Measurements from ENCODE around the gene SANBR.
"Not testable (repeated sequence)": the region's sequence is repeated elsewhere in the genome, so short reads cannot be mapped to it uniquely, and the experiment has no call there.

The SANBR gene

DNA sequence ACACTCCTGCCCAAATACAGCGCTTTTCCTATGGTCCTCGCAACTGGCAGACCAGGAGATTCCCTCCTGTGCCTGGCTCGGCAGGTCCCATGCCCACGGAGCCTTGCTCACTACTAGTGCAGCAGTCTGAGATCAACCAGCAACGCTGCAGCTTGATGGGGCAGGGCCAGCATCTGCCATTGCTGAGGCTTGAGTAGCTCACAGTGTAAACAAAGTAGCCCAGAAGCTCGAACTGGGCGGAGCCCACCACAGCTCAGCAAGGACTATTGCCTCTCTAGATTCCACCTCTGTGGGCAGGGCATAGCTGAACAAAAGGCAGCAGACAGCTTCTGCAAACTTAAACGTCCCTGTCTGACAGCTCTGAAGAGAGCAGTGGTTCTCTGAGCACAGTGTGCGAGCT is 31.1 kb upstream of the SANBR start:
- not testable (repeated sequence) for H3K4me3 ChIP-seq (ENCODE audit: extremely low read depth, insufficient read depth, low read length, poor library complexity, severe bottlenecking); H3K4me1 ChIP-seq (ENCODE audit: control insufficient read depth, insufficient read depth, low read length, poor library complexity, severe bottlenecking); H3K27ac ChIP-seq (ENCODE audit: low read depth, low read length, severe bottlenecking); H3K9me3 ChIP-seq (ENCODE audit: control insufficient read depth, low read length)
- WGBS, 2 experiments (ENCODE audit: insufficient coverage in 2 of 2) = 91 to 94% methylated on average over 8 to 9 of the region's 9 CpGs
- peaks cover 51% of the 10 kb centered on the region for H3K36me3 ChIP-seq (ENCODE audit: control insufficient read depth, insufficient read depth, low read length)

DNA sequence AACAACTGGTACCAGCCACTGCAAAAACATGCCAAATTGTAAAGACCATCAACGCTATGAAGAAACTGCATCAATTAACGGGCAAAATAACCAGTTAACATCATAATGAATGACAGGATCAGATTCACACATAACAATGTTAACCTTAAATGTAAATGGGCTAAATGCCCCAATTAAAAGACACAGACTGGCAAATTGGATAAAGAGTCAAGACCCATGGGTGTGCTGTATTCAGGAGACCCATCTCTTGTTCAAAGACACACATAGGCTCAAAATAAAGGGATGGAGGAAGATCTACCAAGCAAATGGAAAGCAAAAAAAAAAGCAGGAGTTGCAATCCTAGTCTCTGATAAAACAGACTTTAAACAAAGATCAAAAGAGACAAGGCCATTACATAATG is 29.0 kb upstream of the SANBR start:
- not testable (repeated sequence) for H3K9me3 ChIP-seq (ENCODE audit: control insufficient read depth, low read length); H3K27ac ChIP-seq (ENCODE audit: low read depth, low read length, severe bottlenecking); H3K4me1 ChIP-seq (ENCODE audit: control insufficient read depth, insufficient read depth, low read length, poor library complexity, severe bottlenecking); H3K4me3 ChIP-seq (ENCODE audit: extremely low read depth, insufficient read depth, low read length, poor library complexity, severe bottlenecking)
- 85 to 100% methylated on average over 2 of the region's 2 CpGs for WGBS, 2 experiments (ENCODE audit: insufficient coverage in 2 of 2)
- peaks cover 40% of the 10 kb centered on the region for H3K36me3 ChIP-seq (ENCODE audit: control insufficient read depth, insufficient read depth, low read length)

DNA sequence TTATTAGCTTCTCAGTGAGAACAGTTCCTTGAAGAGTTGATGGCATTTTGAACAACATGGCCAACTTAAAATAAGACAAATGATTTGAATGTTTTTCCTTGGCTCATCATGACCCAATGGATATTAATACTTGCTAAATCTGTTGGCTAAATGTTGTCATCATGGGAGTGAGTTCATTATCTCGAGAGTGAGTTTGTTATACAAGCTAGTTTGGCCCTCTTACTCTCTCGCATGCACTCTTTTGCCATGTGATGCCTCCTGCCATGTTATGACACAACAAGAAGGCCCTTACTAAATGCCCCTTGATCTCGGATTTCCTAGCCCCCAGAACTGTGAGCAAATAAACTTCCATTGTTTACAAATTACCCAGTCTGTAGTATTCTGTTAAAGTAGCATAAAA is 22.9 kb upstream of the SANBR start:
- WGBS, 2 experiments (ENCODE audit: insufficient coverage in 2 of 2) = 94% methylated on average over 2 of the region's 3 CpGs; no CpG with 5 or more reads in 1 of the 2 experiments
- H3K27ac ChIP-seq (ENCODE audit: low read depth, low read length, severe bottlenecking) = no peak overlapping the region
- no peak overlapping the region for H3K4me3 ChIP-seq (ENCODE audit: extremely low read depth, insufficient read depth, low read length, poor library complexity, severe bottlenecking)

DNA sequence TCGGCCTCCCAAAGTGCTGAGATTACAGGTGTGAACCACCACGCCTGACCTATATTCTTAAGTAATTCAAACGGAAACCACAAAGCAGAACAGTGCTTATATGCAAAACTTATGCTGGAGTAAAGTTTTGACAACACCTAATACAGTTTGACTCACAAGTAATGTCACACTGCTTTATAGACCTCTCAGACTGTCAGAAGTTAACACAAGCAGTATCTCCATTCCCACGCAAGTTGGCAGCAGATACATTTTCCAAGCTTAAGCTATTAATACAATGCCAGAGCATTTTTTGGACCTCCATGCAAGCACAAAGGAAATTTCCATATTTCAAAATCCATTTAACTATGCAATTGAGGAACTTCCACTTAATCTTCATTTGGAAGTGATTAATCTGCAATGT is 21.0 kb upstream of the SANBR start:
- Histone ChIP-seq H3K27ac (ENCODE audit: low read depth, low read length, severe bottlenecking) (no peak overlapping the region), H3K9me3 (ENCODE audit: control insufficient read depth, low read length) (no peaks in the 10 kb centered on the region), H3K36me3 (ENCODE audit: control insufficient read depth, insufficient read depth, low read length) (peaks cover 48% of the 10 kb centered on the region), H3K4me1 (ENCODE audit: control insufficient read depth, insufficient read depth, low read length, poor library complexity, severe bottlenecking) (no peaks in the 10 kb centered on the region), H3K4me3 (ENCODE audit: extremely low read depth, insufficient read depth, low read length, poor library complexity, severe bottlenecking) (no peak overlapping the region)
- 90 to 100% methylated on average over 2 to 4 of the region's 4 CpGs for WGBS, 2 experiments (ENCODE audit: insufficient coverage in 2 of 2)

More for the DNA sequence above, 22.9 kb upstream of the SANBR start:
- no peaks in the 10 kb centered on the region for H3K9me3 ChIP-seq (ENCODE audit: control insufficient read depth, low read length)
- no peaks in the 10 kb centered on the region for H3K4me1 ChIP-seq (ENCODE audit: control insufficient read depth, insufficient read depth, low read length, poor library complexity, severe bottlenecking)
- peaks cover 40% of the 10 kb centered on the region for H3K36me3 ChIP-seq (ENCODE audit: control insufficient read depth, insufficient read depth, low read length)

DNA sequence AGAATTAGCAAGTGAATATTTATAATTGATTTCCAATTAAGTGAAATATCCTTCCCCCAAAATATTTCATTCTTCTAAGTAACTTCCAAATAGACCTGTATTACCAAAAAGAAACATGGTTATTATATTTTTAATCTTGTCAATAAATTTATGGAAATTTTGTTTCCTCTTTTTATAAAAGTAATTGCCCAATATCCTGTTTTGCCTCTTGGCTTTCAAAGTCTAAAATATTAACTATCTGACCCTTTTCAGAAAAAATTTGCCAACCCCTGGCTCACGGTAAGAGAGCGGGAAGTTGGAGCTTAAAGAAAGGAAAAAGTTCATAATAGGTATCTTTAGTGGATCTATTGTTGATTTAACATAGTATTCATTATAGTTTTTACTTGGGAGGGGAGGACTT is 20.4 kb upstream of the SANBR start:
- 94% methylated on average over 2 of the region's 2 CpGs; no CpG with 5 or more reads in 1 of the 2 experiments for WGBS, 2 experiments (ENCODE audit: insufficient coverage in 2 of 2)
- Histone ChIP-seq H3K4me1 (ENCODE audit: control insufficient read depth, insufficient read depth, low read length, poor library complexity, severe bottlenecking) (no peaks in the 10 kb centered on the region), H3K27ac (ENCODE audit: low read depth, low read length, severe bottlenecking) (no peak overlapping the region), H3K36me3 (ENCODE audit: control insufficient read depth, insufficient read depth, low read length) (peaks cover 52% of the 10 kb centered on the region), H3K4me3 (ENCODE audit: extremely low read depth, insufficient read depth, low read length, poor library complexity, severe bottlenecking) (no peak overlapping the region), H3K9me3 (ENCODE audit: control insufficient read depth, low read length) (no peaks in the 10 kb centered on the region)

DNA sequence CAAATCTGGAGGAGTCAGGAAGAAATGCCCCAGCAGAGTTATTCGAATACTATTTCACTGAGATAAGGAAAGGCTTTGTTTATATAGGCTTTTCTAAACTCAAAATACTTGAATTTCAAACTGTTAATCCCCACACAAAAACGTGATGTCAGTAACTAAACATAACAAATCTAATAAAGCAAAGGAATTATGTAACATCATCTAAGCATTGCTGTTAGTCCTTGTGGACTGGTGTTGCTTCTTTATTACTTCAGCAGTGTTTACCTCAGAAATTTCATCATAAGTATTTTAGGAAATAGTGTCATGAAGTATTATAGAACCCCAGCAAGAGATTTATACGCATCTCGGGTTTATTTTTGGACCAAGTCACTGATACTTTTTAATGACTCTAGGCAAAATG is 19.7 kb upstream of the SANBR start:
- 100% methylated on average over 2 of the region's 4 CpGs; no CpG with 5 or more reads in 1 of the 2 experiments for WGBS, 2 experiments (ENCODE audit: insufficient coverage in 2 of 2)
- H3K36me3 ChIP-seq (ENCODE audit: control insufficient read depth, insufficient read depth, low read length) = peaks cover 49% of the 10 kb centered on the region

DNA sequence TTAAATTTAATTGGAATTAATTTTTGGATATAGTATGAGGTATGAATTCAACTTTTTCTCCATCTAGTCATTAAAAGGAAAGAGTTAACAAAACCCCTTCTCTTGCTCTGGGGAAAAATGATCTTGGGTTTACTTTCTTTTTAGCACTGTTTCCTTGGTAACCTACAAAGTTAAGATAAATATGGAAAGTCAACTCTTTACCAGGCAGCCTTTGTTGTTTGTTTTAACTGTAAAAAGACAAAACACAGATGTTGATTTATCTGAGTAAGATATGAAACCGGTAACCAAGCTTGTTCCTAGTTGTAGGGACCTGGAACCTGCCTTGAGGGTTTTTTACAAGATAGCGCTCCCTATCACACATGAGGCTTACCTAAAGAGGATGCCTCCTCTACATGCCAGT is 10.1 kb upstream of the SANBR start:
- no peak overlapping the region for H3K27ac ChIP-seq (ENCODE audit: low read depth, low read length, severe bottlenecking)
- H3K36me3 ChIP-seq (ENCODE audit: control insufficient read depth, insufficient read depth, low read length) = peaks cover 26% of the 10 kb centered on the region
- no peaks in the 10 kb centered on the region for H3K9me3 ChIP-seq (ENCODE audit: control insufficient read depth, low read length)
- H3K4me1 ChIP-seq (ENCODE audit: control insufficient read depth, insufficient read depth, low read length, poor library complexity, severe bottlenecking) = no peaks in the 10 kb centered on the region
- 85 to 94% methylated on average over 2 of the region's 2 CpGs for whole genome bisulfite sequencing, 2 experiments (ENCODE audit: insufficient coverage in 2 of 2)
- H3K4me3 ChIP-seq (ENCODE audit: extremely low read depth, insufficient read depth, low read length, poor library complexity, severe bottlenecking) = no peak overlapping the region

More for the DNA sequence above, 19.7 kb upstream of the SANBR start:
- no peak overlapping the region for H3K4me3 ChIP-seq (ENCODE audit: extremely low read depth, insufficient read depth, low read length, poor library complexity, severe bottlenecking)
- H3K9me3 ChIP-seq (ENCODE audit: control insufficient read depth, low read length) = no peaks in the 10 kb centered on the region
- no peak overlapping the region for H3K27ac ChIP-seq (ENCODE audit: low read depth, low read length, severe bottlenecking)
- H3K4me1 ChIP-seq (ENCODE audit: control insufficient read depth, insufficient read depth, low read length, poor library complexity, severe bottlenecking) = no peaks in the 10 kb centered on the region

DNA sequence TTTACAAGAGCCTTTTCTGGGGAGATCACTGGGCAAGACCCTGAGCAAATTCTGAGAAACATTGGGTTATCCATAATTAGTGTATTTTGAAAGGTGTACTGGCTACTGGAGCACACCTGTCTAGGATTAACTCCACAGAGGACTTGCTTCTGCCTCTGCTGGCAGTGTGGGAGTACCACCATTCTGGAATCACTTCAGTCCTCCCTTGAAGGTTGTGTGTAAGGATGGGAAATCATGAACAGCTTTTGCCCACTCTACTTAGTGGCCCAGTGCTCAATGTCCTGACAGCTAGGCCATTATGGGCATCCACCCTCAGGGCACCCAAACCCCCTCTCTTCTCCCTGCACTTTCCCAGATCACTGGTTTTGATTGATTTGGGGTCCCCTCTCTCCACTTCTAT is 8.1 kb upstream of the SANBR start:
- no peak overlapping the region for H3K27ac ChIP-seq (ENCODE audit: low read depth, low read length, severe bottlenecking)
- H3K9me3 ChIP-seq (ENCODE audit: control insufficient read depth, low read length) = no peaks in the 10 kb centered on the region
- no peaks in the 10 kb centered on the region for H3K4me1 ChIP-seq (ENCODE audit: control insufficient read depth, insufficient read depth, low read length, poor library complexity, severe bottlenecking)
- no peak overlapping the region for H3K4me3 ChIP-seq (ENCODE audit: extremely low read depth, insufficient read depth, low read length, poor library complexity, severe bottlenecking)
- H3K36me3 ChIP-seq (ENCODE audit: control insufficient read depth, insufficient read depth, low read length) = peaks cover 20% of the 10 kb centered on the region

DNA sequence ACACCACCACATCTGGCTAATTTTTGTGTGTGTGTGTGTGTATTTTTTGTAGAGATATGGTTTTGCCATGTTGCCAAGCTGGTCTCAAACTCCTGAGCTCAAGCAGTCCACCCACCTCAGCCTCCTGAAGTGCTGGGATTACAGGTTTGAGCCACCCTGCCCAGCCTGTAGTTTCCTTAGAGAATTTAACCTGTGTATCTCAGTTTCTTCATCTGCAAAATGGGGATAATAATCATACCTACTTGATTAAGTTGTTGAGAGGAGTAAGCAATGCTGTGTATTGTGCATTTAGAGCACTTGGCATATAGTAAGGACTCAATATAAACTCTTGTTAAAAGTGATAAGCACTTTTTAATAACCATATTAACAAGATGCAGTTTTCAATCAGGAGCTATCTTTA is 6.3 kb upstream of the SANBR start:
- no peak overlapping the region for H3K4me3 ChIP-seq (ENCODE audit: extremely low read depth, insufficient read depth, low read length, poor library complexity, severe bottlenecking)
- H3K9me3 ChIP-seq (ENCODE audit: control insufficient read depth, low read length) = no peaks in the 10 kb centered on the region
- H3K27ac ChIP-seq (ENCODE audit: low read depth, low read length, severe bottlenecking) = no peak overlapping the region
- H3K36me3 ChIP-seq (ENCODE audit: control insufficient read depth, insufficient read depth, low read length) = peaks cover 12% of the 10 kb centered on the region
- no peaks in the 10 kb centered on the region for H3K4me1 ChIP-seq (ENCODE audit: control insufficient read depth, insufficient read depth, low read length, poor library complexity, severe bottlenecking)

DNA sequence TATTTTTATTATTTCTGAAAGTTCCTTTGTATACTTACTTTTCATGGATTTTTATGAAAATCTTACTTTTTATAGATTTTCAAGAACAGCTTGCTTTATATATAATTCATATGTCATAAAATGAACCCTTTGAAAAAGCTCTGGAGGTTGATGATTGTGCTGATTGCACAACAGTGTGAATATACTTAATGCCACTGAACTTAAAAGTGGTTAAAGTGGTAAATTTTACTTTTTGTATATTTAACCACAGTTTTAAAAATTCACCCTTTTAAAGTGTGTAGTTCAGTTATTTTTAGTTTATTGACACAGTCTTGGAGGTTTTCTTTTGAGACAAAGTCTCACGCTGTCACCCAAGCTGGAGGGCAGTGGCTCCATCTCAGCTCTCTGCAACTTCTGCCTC is 8.4 kb downstream of the SANBR start:
- H3K36me3 ChIP-seq (ENCODE audit: control insufficient read depth, insufficient read depth, low read length) = peaks cover 79% of the 10 kb centered on the region
- WGBS, 2 experiments (ENCODE audit: insufficient coverage in 2 of 2) = 83 to 100% methylated on average over 1 of the region's 1 CpG
- H3K9me3 ChIP-seq (ENCODE audit: control insufficient read depth, low read length) = no peaks in the 10 kb centered on the region
- no peak overlapping the region for H3K27ac ChIP-seq (ENCODE audit: low read depth, low read length, severe bottlenecking)
- no peak overlapping the region for H3K4me3 ChIP-seq (ENCODE audit: extremely low read depth, insufficient read depth, low read length, poor library complexity, severe bottlenecking)
- no peaks in the 10 kb centered on the region for H3K4me1 ChIP-seq (ENCODE audit: control insufficient read depth, insufficient read depth, low read length, poor library complexity, severe bottlenecking)

DNA sequence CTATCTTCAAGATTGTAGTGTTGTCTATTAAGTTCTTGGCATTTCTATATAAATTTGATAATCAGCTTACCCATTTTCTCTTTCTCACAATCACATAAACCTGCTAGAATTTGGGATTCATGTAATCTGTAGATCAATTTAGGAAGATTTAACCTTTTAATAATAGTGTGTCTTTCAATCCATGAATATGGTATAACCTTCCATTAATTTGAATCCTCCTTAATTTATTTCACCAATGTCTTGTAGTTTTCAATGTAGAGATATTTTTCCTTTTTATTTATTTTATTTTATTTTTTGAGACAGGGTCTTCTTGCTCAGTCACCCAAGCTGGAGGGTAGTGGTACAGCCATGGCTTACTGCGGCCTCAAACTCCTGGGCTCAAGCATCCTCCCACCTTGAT is 20.2 kb downstream of the SANBR start:
- H3K4me1 ChIP-seq (ENCODE audit: control insufficient read depth, insufficient read depth, low read length, poor library complexity, severe bottlenecking) = no peaks in the 10 kb centered on the region
- no CpG with 5 or more reads among the region's 1 CpG for WGBS, 2 experiments (ENCODE audit: insufficient coverage in 2 of 2)
- no peak overlapping the region for H3K27ac ChIP-seq (ENCODE audit: low read depth, low read length, severe bottlenecking)
- H3K9me3 ChIP-seq (ENCODE audit: control insufficient read depth, low read length) = no peaks in the 10 kb centered on the region
- no peak overlapping the region for H3K4me3 ChIP-seq (ENCODE audit: extremely low read depth, insufficient read depth, low read length, poor library complexity, severe bottlenecking)
- peaks cover 69% of the 10 kb centered on the region for H3K36me3 ChIP-seq (ENCODE audit: control insufficient read depth, insufficient read depth, low read length)

DNA sequence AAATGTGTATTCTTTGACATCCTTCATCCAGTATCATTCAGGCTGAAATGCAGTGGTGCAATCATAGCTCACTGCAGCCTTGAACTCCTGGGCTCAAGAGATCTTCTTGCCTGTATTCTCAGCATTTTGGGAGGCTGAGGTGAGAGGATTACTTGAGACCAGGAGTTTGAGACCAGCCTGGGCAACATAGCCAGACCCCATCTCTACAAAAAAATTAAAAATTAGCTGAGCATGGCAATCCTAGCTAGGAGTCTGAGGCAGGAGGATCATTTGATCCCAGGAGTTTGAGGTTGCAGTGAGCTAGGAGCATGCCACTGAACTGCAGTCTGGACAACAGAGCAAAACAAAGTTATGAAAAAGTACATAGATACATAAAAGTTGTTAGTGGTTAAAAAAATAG is 24.1 kb downstream of the SANBR start:
- H3K4me3 ChIP-seq (ENCODE audit: extremely low read depth, insufficient read depth, low read length, poor library complexity, severe bottlenecking) = no peak overlapping the region
- peaks cover 59% of the 10 kb centered on the region for H3K36me3 ChIP-seq (ENCODE audit: control insufficient read depth, insufficient read depth, low read length)
- H3K4me1 ChIP-seq (ENCODE audit: control insufficient read depth, insufficient read depth, low read length, poor library complexity, severe bottlenecking) = no peaks in the 10 kb centered on the region
- no peak overlapping the region for H3K27ac ChIP-seq (ENCODE audit: low read depth, low read length, severe bottlenecking)
- H3K9me3 ChIP-seq (ENCODE audit: control insufficient read depth, low read length) = no peaks in the 10 kb centered on the region
